ENCODE data around the gene GRK5. TPM values are rescaled to one million over a fixed set of nuclear protein-coding genes. Genes with fewer than 3 reads are reported as not detected.

The GRK5 gene
- total RNA-seq, 4 donors from 2014 or later: 10.0 to 61.9 (median 18.1) TPM

GRCh38 chr10:119391440-119392251 lies 184.3 kb downstream of the GRK5 start:
- TF ChIP-seq CTCF (IDR thresholded peaks at IDR 0.05) (no peak), POLR2A (IDR thresholded peaks at IDR 0.05) (no peak)
- DNase-seq: no peak
- no peaks in the 10 kb centered on the region for H3K9me3 ChIP-seq
- peaks cover 0 to 15% (median 9%) of the 10 kb centered on the region in 4 donors for H3K4me1 ChIP-seq
- no peak overlapping the region for H3K4me3 ChIP-seq
- no peaks in the 10 kb centered on the region for H3K27me3 ChIP-seq
- H3K27ac ChIP-seq: peak overlapping the region in 1 of 4 donors; percentile 4
- H3K36me3 ChIP-seq: no peaks in the 10 kb centered on the region

GRCh38 chr10:119393019-119393418 lies 185.6 kb downstream of the GRK5 start:
- no peak for DNase-seq
- no peaks in the 10 kb centered on the region for H3K27me3 ChIP-seq
- no peaks in the 10 kb centered on the region for H3K36me3 ChIP-seq
- H3K9me3 ChIP-seq: no peaks in the 10 kb centered on the region
- TF ChIP-seq CTCF (IDR thresholded peaks at IDR 0.05) (no peak), POLR2A (IDR thresholded peaks at IDR 0.05) (no peak)
- H3K4me1 ChIP-seq: peaks cover 0 to 15% (median 9%) of the 10 kb centered on the region in 4 donors
- H3K27ac ChIP-seq: peak overlapping the region in 1 of 4 donors; percentile 9
- H3K4me3 ChIP-seq: no peak overlapping the region

- no peaks in the 10 kb centered on the region for H3K9me3 ChIP-seq
- H3K27me3 ChIP-seq: no peaks in the 10 kb centered on the region
- no peak for TF ChIP-seq CTCF (IDR thresholded peaks at IDR 0.05)
- no peak for TF ChIP-seq POLR2A (IDR thresholded peaks at IDR 0.05)
- peaks cover 0 to 15% (median 9%) of the 10 kb centered on the region in 4 donors for H3K4me1 ChIP-seq
- DNase-seq: no peak
- H3K4me3 ChIP-seq: no peak overlapping the region
- H3K36me3 ChIP-seq: no peaks in the 10 kb centered on the region
- H3K27ac ChIP-seq: peak overlapping the region in 1 of 4 donors; percentile 35
These were observed 186.1 kb downstream of the GRK5 start for GRCh38 chr10:119393421-119393820.

- Histone ChIP-seq H3K9me3 (no peaks in the 10 kb centered on the region), H3K4me3 (no peak overlapping the region), H3K36me3 (no peaks in the 10 kb centered on the region), H3K27me3 (no peaks in the 10 kb centered on the region), H3K4me1 (peaks cover 0 to 15% (median 9%) of the 10 kb centered on the region in 4 donors), H3K27ac (peak overlapping the region in 1 of 4 donors; percentile 35)
- no peak for DNase-seq
- TF ChIP-seq POLR2A (IDR thresholded peaks at IDR 0.05) (no peak), CTCF (IDR thresholded peaks at IDR 0.05) (no peak)
These were observed 186.5 kb downstream of the GRK5 start for GRCh38 chr10:119393845-119394244.

GRCh38 chr10:119394657-119395279 lies 187.4 kb downstream of the GRK5 start:
- Histone ChIP-seq H3K36me3 (no peaks in the 10 kb centered on the region), H3K4me3 (no peak overlapping the region), H3K4me1 (peaks cover 0 to 15% (median 9%) of the 10 kb centered on the region in 4 donors), H3K9me3 (no peaks in the 10 kb centered on the region), H3K27me3 (no peaks in the 10 kb centered on the region), H3K27ac (peak overlapping the region; percentile 34 to 78 (median 72))
- TF ChIP-seq POLR2A (IDR thresholded peaks at IDR 0.05) (no peak), CTCF (IDR thresholded peaks at IDR 0.05) (no peak)
- no peak for DNase-seq

All from Peyer's patch (tissue), 4 donors.